AG10803 (cell line): ENCODE measurements around the gene SPTLC2.
A peak's percentile ranks its signal among the peaks of the same experiment; 100 is the strongest.

Experiments
- DNase-seq: peaks from one replicate; pipeline ENCODE4 v3.0.0; 2010; ENCODE audit warnings: low read depth
- H3K4me3 ChIP-seq: 2 replicates; pipeline ENCODE4 v1.5.1; 2011; ENCODE audit warnings: mild to moderate bottlenecking, low read length, control low read depth
- TF ChIP-seq, protein P1 (sequence below): conservative IDR thresholded peaks from 2 replicates; pipeline ENCODE4 v1.5.1; 2011; ENCODE audit warnings: mild to moderate bottlenecking, low read length, control low read depth, inconsistent platforms

Gene SPTLC2

DNA sequence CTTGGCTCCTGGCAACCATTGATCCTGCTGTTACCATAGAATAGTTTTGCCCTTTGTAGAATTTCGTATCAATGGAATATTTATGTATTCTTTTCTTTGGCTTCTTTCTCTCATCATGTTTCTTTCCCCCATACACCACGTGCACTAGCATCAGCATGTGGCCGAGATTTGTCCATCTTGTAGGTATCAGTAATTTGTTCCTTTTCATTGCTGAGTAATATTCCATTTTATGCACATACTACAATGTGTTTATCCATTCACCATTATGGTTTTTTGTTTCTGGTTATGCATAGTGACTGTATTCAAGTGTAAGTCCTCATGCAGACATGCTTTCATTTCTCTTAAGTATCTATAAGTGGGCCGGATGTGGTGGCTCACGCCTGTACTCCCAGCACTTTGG lies 113.3 kb downstream of the SPTLC2 start:
- TF ChIP-seq, protein P1, sequence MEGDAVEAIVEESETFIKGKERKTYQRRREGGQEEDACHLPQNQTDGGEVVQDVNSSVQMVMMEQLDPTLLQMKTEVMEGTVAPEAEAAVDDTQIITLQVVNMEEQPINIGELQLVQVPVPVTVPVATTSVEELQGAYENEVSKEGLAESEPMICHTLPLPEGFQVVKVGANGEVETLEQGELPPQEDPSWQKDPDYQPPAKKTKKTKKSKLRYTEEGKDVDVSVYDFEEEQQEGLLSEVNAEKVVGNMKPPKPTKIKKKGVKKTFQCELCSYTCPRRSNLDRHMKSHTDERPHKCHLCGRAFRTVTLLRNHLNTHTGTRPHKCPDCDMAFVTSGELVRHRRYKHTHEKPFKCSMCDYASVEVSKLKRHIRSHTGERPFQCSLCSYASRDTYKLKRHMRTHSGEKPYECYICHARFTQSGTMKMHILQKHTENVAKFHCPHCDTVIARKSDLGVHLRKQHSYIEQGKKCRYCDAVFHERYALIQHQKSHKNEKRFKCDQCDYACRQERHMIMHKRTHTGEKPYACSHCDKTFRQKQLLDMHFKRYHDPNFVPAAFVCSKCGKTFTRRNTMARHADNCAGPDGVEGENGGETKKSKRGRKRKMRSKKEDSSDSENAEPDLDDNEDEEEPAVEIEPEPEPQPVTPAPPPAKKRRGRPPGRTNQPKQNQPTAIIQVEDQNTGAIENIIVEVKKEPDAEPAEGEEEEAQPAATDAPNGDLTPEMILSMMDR = no peak
- no peak for DNase-seq
- no peak overlapping the region for H3K4me3 ChIP-seq

DNA sequence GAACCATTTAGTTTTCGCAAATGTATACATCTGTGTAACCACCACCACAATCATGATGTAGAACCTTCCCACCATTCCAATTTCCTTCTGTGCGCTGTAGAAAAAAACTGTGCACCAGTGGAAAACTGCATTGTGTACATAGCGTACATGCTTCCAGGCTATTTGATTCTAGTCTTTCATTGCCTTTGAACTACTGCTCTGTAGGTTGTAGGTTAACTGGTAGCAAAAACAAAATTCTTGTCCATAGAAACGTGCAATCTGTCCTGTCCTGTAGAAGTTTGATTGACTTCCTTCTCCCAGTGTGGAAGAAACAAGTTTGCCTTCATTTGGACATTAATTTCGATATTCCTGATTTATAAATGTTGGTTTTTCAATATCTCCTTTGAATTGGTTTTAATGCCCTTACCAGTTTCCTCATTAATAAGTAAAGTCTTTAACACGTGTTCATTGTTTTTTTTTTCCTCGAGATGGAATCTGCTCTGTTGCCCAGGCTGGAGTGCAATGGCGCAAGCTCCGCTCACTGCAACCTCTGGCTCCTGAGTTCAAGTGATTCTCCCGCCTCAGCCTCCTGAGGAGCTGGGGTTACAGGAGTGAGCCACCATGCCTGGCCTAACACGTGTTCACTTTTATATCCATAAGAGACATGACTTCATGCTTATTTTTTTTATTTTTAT lies 114.2 kb downstream of the SPTLC2 start:
- TF ChIP-seq, protein P1 = no peak

DNA sequence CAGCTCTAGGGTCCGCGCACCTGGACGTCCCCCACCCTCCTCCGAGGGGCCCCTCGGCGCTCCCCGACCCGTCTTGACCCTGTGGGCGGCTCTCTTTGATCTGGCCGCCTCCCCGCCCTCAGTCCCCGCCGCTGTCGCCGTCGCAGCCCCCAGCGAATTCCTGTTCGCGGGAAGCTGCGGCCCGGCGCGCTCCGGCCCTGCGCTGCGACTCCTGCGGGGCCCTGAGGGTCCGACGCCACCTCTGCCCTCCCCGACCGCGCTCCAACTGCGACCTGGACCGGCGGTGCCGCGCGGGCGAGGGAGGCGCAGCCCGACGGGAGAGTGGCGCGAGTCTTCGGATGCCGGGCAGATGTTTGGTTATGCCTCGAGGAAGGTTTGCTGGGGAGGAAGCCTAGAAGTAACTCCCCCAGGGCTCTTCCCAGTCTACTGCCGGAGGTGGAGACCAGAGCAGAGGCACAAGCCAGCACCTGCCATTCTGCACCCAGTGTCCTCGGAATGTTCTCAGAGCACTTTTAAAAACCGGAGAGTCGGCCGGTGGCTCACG lies 117.4 kb downstream of the SPTLC2 start:
- DNase-seq = no peak
- peak overlapping the region; percentile 20; the same call in 1 of the 2 replicates for H3K4me3 ChIP-seq
- TF ChIP-seq, protein P1 = no peak

More for the DNA sequence above, 114.2 kb downstream of the SPTLC2 start:
- no peak overlapping the region for H3K4me3 ChIP-seq
- no peak for DNase-seq

DNA sequence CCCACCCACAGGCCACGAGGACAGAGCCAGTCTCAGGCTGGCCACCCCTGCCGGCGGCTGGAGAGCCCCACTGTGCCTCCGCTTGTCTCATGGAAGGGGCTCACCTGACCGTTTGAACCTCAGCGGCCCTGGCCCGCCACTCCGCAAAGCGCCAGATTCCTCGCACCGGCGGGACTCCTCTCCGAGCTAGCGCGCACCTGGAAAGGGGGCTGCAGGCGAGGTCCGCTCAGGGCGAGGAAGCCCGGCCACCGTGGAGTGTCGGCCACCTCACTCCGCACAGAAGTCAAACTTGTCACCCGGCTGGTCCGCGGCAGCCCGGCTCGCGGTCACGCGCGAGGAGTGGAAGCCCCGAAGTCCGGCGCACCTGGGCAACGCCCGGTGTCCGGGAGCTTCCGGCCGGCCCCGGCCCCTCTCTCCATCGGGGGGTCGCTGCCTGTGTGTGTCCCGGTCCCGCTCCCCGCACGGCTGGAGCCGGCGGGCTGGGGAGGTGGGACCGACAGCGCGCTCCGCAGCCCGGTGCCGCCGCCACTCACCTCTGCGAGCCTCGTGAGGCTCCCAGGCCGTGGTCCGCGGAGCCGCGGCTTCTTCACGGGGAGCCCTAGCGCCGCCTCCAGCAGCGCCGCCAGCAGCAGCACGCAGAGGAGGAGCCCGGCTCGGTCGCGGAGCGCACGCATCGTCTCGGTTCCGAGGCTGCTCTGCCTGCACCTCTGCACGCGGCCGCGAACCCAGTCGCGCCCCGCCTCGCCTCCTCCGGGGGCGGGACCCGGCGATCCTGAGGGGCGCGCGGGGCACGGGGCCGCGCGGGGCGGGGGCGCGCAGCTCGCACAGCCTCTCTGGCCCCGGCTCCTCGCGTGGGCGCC lies 118.1 kb downstream of the SPTLC2 start, which contains the start of gene ISM2:
Gene ISM2, minus strand, starts transcription at position 697 of the 860 bp plus-strand sequence. Its CDS starts 23 bp downstream, at position 674.
- peak within 1 kb of the TSS; percentile 37 for H3K4me3 ChIP-seq
- TF ChIP-seq, protein P1 = no peak
- DNase-seq = peak; percentile 20

DNA sequence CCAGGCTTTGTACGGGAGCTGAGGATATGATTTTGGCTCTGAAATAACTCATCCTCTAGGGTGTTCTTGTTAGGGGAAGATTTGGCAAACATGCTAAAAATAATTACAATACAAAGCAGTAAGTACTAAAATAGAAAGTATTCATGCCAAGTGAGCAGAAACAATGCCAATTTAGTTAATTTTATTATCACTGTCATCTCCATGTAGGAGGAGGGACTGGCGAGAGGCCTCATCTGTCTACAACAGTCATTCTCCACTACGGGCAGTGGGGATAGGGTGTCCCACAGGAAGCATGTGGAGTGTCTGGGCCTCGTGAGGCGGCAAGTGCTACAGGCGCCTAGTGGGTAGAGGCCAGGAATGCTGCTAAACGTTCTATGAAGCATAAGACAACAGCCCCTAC lies 121.1 kb downstream of the SPTLC2 start:
- DNase-seq = no peak
- TF ChIP-seq, protein P1 = no peak
- no peak overlapping the region for H3K4me3 ChIP-seq

DNA sequence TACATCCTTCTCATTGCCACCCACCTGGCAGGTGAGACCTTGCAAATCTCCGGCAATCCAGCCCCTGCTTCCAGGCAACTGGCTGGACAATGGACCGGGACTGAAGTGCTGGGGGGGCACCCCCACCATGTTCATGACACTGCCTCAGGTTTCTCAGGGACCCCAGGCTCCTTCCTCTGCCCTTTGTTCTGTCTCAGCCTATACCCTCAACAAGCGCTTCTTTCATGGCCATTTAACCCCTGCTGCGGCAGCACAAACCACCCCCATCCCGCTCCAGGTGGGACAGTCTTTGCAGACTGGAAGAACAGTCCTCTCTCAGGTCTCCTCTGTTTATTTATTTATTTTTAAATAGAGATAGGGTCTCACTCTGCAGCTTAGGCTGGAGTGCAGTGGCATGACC lies 125.4 kb downstream of the SPTLC2 start:
- TF ChIP-seq, protein P1 = no peak
- DNase-seq = no peak
- H3K4me3 ChIP-seq = no peak overlapping the region
